IPS-18a (cell line): ENCODE results near the gene LCE1A.

Source experiments
- H3K27ac ChIP-seq: one replicate; pipeline ENCODE4 v1.5.1; 2013; ENCODE audit warnings: low read length
- H3K27me3 ChIP-seq: one replicate; pipeline ENCODE4 v1.6.1; 2013; ENCODE audit warnings: mild to moderate bottlenecking, low read length; ENCODE audit not compliant: control insufficient read depth, insufficient read depth
- H3K36me3 ChIP-seq: one replicate; pipeline ENCODE4 v1.6.1; 2013; ENCODE audit warnings: low read depth, low read length; ENCODE audit not compliant: control insufficient read depth
- H3K4me1 ChIP-seq: one replicate; pipeline ENCODE4 v1.6.1; 2013; ENCODE audit warnings: low read depth, low read length; ENCODE audit not compliant: control insufficient read depth
- H3K4me3 ChIP-seq: one replicate; pipeline ENCODE4 v1.5.1; 2013; ENCODE audit warnings: low read length
- H3K9ac ChIP-seq: one replicate; pipeline ENCODE4 v1.6.1; 2013; ENCODE audit warnings: mild to moderate bottlenecking, low read length, moderate library complexity
- H3K9me3 ChIP-seq: one replicate; pipeline ENCODE4 v1.6.1; 2013; ENCODE audit warnings: low read depth, low read length; ENCODE audit not compliant: control insufficient read depth

Gene LCE1A

GRCh38 chr1:152827173-152827572, at the start of gene LCE1A:
TSS of gene LCE1A (plus strand) at chr1:152827473. CDS start at chr1:152827473, 0 bp downstream.
- Histone ChIP-seq H3K4me3 (no peak within 1 kb of the TSS), H3K9me3 (peaks cover 67% of the 10 kb centered on the region), H3K9ac (no peak within 1 kb of the TSS), H3K27me3 (no peaks in the 10 kb centered on the region), H3K27ac (no peak within 1 kb of the TSS), H3K4me1 (no peaks in the 10 kb centered on the region), H3K36me3 (no peaks in the 10 kb centered on the region)

GRCh38 chr1:152777510-152778137, 49.6 kb upstream of the LCE1A start:
- peaks cover 63% of the 10 kb centered on the region for H3K9me3 ChIP-seq

GRCh38 chr1:152783095-152783494, 44.2 kb upstream of the LCE1A start:
- Histone ChIP-seq H3K27ac (no peak overlapping the region), H3K27me3 (no peaks in the 10 kb centered on the region), H3K9me3 (peaks cover 64% of the 10 kb centered on the region), H3K9ac (no peak overlapping the region), H3K4me1 (no peaks in the 10 kb centered on the region), H3K4me3 (no peak overlapping the region), H3K36me3 (no peaks in the 10 kb centered on the region)

More at GRCh38 chr1:152777510-152778137, 49.6 kb upstream of the LCE1A start:
- Histone ChIP-seq H3K4me1 (no peaks in the 10 kb centered on the region), H3K9ac (no peak overlapping the region), H3K27me3 (no peaks in the 10 kb centered on the region), H3K36me3 (no peaks in the 10 kb centered on the region), H3K4me3 (no peak overlapping the region), H3K27ac (no peak overlapping the region)

- H3K36me3 ChIP-seq, result no peaks in the 10 kb centered on the region
- H3K9ac ChIP-seq, result no peak within 1 kb of the TSS
- H3K9me3 ChIP-seq, result peaks cover 61% of the 10 kb centered on the region
- no peaks in the 10 kb centered on the region for H3K27me3 ChIP-seq
- no peaks in the 10 kb centered on the region for H3K4me1 ChIP-seq
- no peak within 1 kb of the TSS for H3K27ac ChIP-seq
- no peak within 1 kb of the TSS for H3K4me3 ChIP-seq
Observed at GRCh38 chr1:152786077-152786476, 41.2 kb upstream of the LCE1A start, which contains the start of gene LCE1E. TSS of gene LCE1E (plus strand) at chr1:152786257. CDS start at chr1:152787300, 1,043 bp downstream.

- H3K27me3 ChIP-seq, result no peaks in the 10 kb centered on the region
- no peak overlapping the region for H3K27ac ChIP-seq
- no peaks in the 10 kb centered on the region for H3K36me3 ChIP-seq
- no peak overlapping the region for H3K9ac ChIP-seq
- H3K9me3 ChIP-seq, result peaks cover 69% of the 10 kb centered on the region
- H3K4me1 ChIP-seq, result no peaks in the 10 kb centered on the region
- no peak overlapping the region for H3K4me3 ChIP-seq
Observed at GRCh38 chr1:152795686-152796085, 31.6 kb upstream of the LCE1A start.

GRCh38 chr1:152796421-152796820, 30.9 kb upstream of the LCE1A start, which contains the start of gene LCE1D:
TSS of gene LCE1D (plus strand) at chr1:152796721. CDS start at chr1:152797795, 1,074 bp downstream.
- Histone ChIP-seq H3K9ac (no peak within 1 kb of the TSS), H3K36me3 (no peaks in the 10 kb centered on the region), H3K4me1 (no peaks in the 10 kb centered on the region), H3K27ac (no peak within 1 kb of the TSS), H3K27me3 (no peaks in the 10 kb centered on the region), H3K4me3 (no peak within 1 kb of the TSS), H3K9me3 (peaks cover 71% of the 10 kb centered on the region)

- Histone ChIP-seq H3K4me3 (no peak overlapping the region), H3K27me3 (no peaks in the 10 kb centered on the region), H3K9me3 (peaks cover 75% of the 10 kb centered on the region)
Observed at GRCh38 chr1:152801333-152801732, 25.9 kb upstream of the LCE1A start.

GRCh38 chr1:152806576-152806975, 20.7 kb upstream of the LCE1A start, which contains the start of gene LCE1C:
TSS of gene LCE1C (minus strand) at chr1:152806651. CDS start at chr1:152805478, 1,173 bp downstream.
- Histone ChIP-seq H3K27ac (no peak within 1 kb of the TSS), H3K9me3 (peaks cover 78% of the 10 kb centered on the region), H3K4me3 (no peak within 1 kb of the TSS), H3K27me3 (no peaks in the 10 kb centered on the region), H3K9ac (no peak within 1 kb of the TSS), H3K4me1 (no peaks in the 10 kb centered on the region), H3K36me3 (no peaks in the 10 kb centered on the region)

More at GRCh38 chr1:152801333-152801732, 25.9 kb upstream of the LCE1A start:
- H3K9ac ChIP-seq, result no peak overlapping the region
- no peak overlapping the region for H3K27ac ChIP-seq
- no peaks in the 10 kb centered on the region for H3K4me1 ChIP-seq
- H3K36me3 ChIP-seq, result no peaks in the 10 kb centered on the region

- Histone ChIP-seq H3K27ac (no peak overlapping the region), H3K4me3 (no peak overlapping the region), H3K9me3 (peaks cover 80% of the 10 kb centered on the region), H3K4me1 (no peaks in the 10 kb centered on the region), H3K9ac (no peak overlapping the region), H3K36me3 (no peaks in the 10 kb centered on the region), H3K27me3 (no peaks in the 10 kb centered on the region)
Observed at GRCh38 chr1:152811050-152811449, 16.2 kb upstream of the LCE1A start.

- no peak within 1 kb of the TSS for H3K27ac ChIP-seq
- H3K9me3 ChIP-seq, result peaks cover 77% of the 10 kb centered on the region
- no peaks in the 10 kb centered on the region for H3K36me3 ChIP-seq
- no peak within 1 kb of the TSS for H3K4me3 ChIP-seq
- no peaks in the 10 kb centered on the region for H3K4me1 ChIP-seq
- H3K9ac ChIP-seq, result no peak within 1 kb of the TSS
- no peaks in the 10 kb centered on the region for H3K27me3 ChIP-seq
Observed at GRCh38 chr1:152811671-152812070, 15.6 kb upstream of the LCE1A start, which contains the start of gene LCE1B. TSS of gene LCE1B (plus strand) at chr1:152811971. CDS start at chr1:152812447, 476 bp downstream.

GRCh38 chr1:152817309-152817708, 10.0 kb upstream of the LCE1A start:
- Histone ChIP-seq H3K4me1 (no peaks in the 10 kb centered on the region), H3K9ac (no peak overlapping the region), H3K9me3 (peaks cover 59% of the 10 kb centered on the region), H3K27ac (no peak overlapping the region), H3K27me3 (no peaks in the 10 kb centered on the region), H3K4me3 (no peak overlapping the region), H3K36me3 (no peaks in the 10 kb centered on the region)

GRCh38 chr1:152823294-152823693, 4.0 kb upstream of the LCE1A start:
- no peak overlapping the region for H3K4me3 ChIP-seq
- no peak overlapping the region for H3K27ac ChIP-seq
- no peak overlapping the region for H3K9ac ChIP-seq
- peaks cover 64% of the 10 kb centered on the region for H3K9me3 ChIP-seq
- H3K4me1 ChIP-seq, result no peaks in the 10 kb centered on the region
- no peaks in the 10 kb centered on the region for H3K27me3 ChIP-seq
- no peaks in the 10 kb centered on the region for H3K36me3 ChIP-seq
